ENCODE results near the gene C5orf22.

C5orf22 gene

DNA sequence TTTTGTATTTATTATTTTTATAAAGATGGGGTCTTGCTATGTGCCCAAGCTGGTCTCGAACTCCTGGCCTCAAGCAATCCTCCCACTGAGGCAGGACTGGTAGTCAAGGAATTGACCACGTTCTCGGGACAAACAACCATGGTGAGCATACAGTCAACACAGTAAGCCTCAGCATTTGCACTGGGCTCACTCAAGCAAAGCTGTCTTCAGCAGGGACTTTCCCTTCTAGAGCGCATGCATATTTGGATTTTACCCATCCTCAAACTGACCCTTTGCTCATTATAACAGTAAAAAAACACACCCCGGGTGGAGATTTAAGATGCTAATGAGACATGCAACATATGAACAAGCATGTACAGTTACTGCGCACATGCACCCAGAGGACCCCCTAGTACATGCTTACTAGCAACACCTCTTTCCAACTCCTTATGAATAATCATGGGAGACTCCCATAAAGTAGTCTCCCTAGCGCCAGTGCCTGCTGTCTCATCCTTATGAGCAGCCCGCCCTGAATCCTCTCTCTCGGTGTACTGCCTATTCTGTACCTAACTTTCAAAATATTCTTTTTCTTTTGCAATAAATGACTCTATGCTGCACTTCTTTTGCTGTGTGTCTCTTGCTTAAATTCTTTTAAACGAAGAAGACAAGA lies 41.5 kb downstream of the C5orf22 start:
- H3K9me3 ChIP-seq (ENCODE audit: control insufficient read depth in 2 of 2, low read length in 2 of 2): no peaks in the 10 kb centered on the region

DNA sequence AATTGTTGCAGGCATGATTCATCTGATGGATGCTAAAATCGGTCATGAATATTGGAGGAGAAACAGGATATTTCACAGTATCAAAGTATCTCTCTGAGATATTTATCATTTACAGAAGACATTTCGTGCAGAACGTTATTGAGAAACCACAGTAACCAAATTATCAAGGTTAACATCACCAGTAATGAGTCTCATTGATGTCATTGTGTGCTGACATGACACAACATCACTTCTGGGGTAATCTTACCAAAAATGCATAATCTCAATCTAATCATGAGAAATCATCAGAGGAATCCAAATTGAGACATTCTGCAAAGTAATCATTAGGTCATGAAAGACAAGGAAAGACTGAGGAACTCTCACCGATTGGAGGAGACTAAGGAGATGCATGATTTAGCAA lies 42.7 kb downstream of the C5orf22 start:
- Histone ChIP-seq H3K36me3 (ENCODE audit: control insufficient read depth in 2 of 2, insufficient read depth in 2 of 2, low read length in 2 of 2) (no peaks in the 10 kb centered on the region), H3K9me3 (ENCODE audit: control insufficient read depth in 2 of 2, low read length in 2 of 2) (no peaks in the 10 kb centered on the region), H3K27ac (ENCODE audit: low read depth in 2 of 2, low read length in 2 of 2) (no peak overlapping the region), H3K4me1 (ENCODE audit: control insufficient read depth in 2 of 2, insufficient read depth in 2 of 2, low read length in 2 of 2) (no peaks in the 10 kb centered on the region), H3K4me3 (ENCODE audit: low read length in 2 of 2) (no peak overlapping the region), H3K9ac (ENCODE audit: low read depth in 1 of 2, low read length in 2 of 2) (no peak overlapping the region), H3K27me3 (ENCODE audit: control insufficient read depth in 2 of 2, insufficient read depth in 2 of 2, low read length in 2 of 2) (no peaks in the 10 kb centered on the region)

More for the DNA sequence above, 41.5 kb downstream of the C5orf22 start:
- no peak overlapping the region for H3K9ac ChIP-seq (ENCODE audit: low read depth in 1 of 2, low read length in 2 of 2)
- H3K4me1 ChIP-seq (ENCODE audit: control insufficient read depth in 2 of 2, insufficient read depth in 2 of 2, low read length in 2 of 2): no peaks in the 10 kb centered on the region
- no peaks in the 10 kb centered on the region for H3K36me3 ChIP-seq (ENCODE audit: control insufficient read depth in 2 of 2, insufficient read depth in 2 of 2, low read length in 2 of 2)
- no peak overlapping the region for H3K4me3 ChIP-seq (ENCODE audit: low read length in 2 of 2)
- H3K27me3 ChIP-seq (ENCODE audit: control insufficient read depth in 2 of 2, insufficient read depth in 2 of 2, low read length in 2 of 2): no peaks in the 10 kb centered on the region
- H3K27ac ChIP-seq (ENCODE audit: low read depth in 2 of 2, low read length in 2 of 2): no peak overlapping the region

DNA sequence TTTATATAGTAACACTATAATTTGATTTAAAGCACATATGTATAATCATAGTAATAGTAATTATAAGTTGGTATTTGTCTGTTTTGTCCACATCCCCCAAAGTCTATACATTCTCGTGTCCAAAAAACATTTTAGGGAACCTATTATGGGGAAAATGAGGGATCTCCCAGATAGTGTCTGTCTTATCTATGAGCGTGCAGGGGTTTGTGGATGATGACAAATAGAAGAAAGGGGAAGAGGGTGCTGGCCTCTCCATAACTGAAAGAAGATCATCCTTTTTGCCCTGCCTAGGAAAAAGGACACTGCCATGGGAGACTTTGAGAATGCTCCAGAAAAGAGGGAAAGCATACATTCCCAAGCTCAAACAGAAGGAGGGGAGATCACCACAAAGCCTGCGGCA lies 45.3 kb downstream of the C5orf22 start:
- no peak overlapping the region for H3K9ac ChIP-seq (ENCODE audit: low read depth in 1 of 2, low read length in 2 of 2)

DNA sequence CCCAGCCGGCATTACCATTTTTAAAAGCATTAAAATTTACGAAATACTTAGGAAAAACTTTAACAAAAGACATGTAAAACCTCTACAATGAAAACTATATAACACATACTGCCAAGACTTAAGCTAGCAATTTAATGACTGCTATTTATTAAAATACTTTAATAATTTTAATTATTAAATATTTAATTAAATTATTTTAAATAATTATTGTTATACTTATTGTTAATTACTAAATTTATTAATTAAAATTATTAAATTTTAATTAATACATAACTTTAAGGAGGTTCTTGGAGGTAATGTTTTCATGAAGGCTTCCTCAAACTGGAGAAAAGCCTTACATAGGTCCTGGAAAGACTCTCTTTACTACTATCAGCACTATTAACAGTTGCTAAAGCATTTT lies 47.5 kb downstream of the C5orf22 start:
- Histone ChIP-seq H3K9ac (ENCODE audit: low read depth in 1 of 2, low read length in 2 of 2) (no peak overlapping the region), H3K27me3 (ENCODE audit: control insufficient read depth in 2 of 2, insufficient read depth in 2 of 2, low read length in 2 of 2) (peaks cover 0 to 2% of the 10 kb centered on the region in 2 donors), H3K36me3 (ENCODE audit: control insufficient read depth in 2 of 2, insufficient read depth in 2 of 2, low read length in 2 of 2) (no peaks in the 10 kb centered on the region), H3K27ac (ENCODE audit: low read depth in 2 of 2, low read length in 2 of 2) (no peak overlapping the region), H3K9me3 (ENCODE audit: control insufficient read depth in 2 of 2, low read length in 2 of 2) (no peaks in the 10 kb centered on the region), H3K4me1 (ENCODE audit: control insufficient read depth in 2 of 2, insufficient read depth in 2 of 2, low read length in 2 of 2) (no peaks in the 10 kb centered on the region), H3K4me3 (ENCODE audit: low read length in 2 of 2) (no peak overlapping the region)

More for the DNA sequence above, 45.3 kb downstream of the C5orf22 start:
- Histone ChIP-seq H3K27ac (ENCODE audit: low read depth in 2 of 2, low read length in 2 of 2) (no peak overlapping the region), H3K4me3 (ENCODE audit: low read length in 2 of 2) (no peak overlapping the region), H3K9me3 (ENCODE audit: control insufficient read depth in 2 of 2, low read length in 2 of 2) (no peaks in the 10 kb centered on the region), H3K27me3 (ENCODE audit: control insufficient read depth in 2 of 2, insufficient read depth in 2 of 2, low read length in 2 of 2) (peaks cover 0 to 2% of the 10 kb centered on the region in 2 donors), H3K36me3 (ENCODE audit: control insufficient read depth in 2 of 2, insufficient read depth in 2 of 2, low read length in 2 of 2) (no peaks in the 10 kb centered on the region), H3K4me1 (ENCODE audit: control insufficient read depth in 2 of 2, insufficient read depth in 2 of 2, low read length in 2 of 2) (no peaks in the 10 kb centered on the region)

DNA sequence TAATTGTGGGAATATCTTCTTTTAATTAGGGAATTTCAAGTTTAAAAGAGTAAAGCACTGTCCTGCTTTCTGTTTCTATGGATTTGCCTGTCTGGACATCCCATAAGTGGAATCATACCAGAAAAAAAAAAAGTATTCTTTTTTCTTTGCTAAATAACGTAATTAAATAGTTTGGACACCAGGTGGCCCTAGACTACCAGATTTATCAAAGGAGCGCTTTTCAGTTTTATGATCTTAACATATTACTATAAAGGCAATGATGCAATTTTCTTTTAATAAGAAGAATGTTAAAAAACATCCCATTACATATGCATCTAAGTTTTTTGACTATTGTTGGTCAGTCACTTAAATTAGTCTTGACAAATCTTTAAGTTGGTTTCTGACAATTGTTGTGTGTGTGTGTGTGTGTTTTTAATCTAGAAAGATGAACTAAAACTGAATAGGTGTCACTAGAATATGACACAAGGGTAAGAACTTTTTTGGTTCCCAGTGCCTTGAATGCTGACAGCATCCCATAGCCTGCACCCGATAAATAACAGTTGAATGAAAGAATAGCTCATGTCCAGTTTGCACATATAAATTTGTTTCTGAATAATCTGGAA lies 49.5 kb downstream of the C5orf22 start:
- Histone ChIP-seq H3K4me1 (ENCODE audit: control insufficient read depth in 2 of 2, insufficient read depth in 2 of 2, low read length in 2 of 2) (no peaks in the 10 kb centered on the region), H3K9ac (ENCODE audit: low read depth in 1 of 2, low read length in 2 of 2) (no peak overlapping the region), H3K36me3 (ENCODE audit: control insufficient read depth in 2 of 2, insufficient read depth in 2 of 2, low read length in 2 of 2) (no peaks in the 10 kb centered on the region), H3K27me3 (ENCODE audit: control insufficient read depth in 2 of 2, insufficient read depth in 2 of 2, low read length in 2 of 2) (peaks cover 0 to 2% of the 10 kb centered on the region in 2 donors), H3K9me3 (ENCODE audit: control insufficient read depth in 2 of 2, low read length in 2 of 2) (no peaks in the 10 kb centered on the region), H3K27ac (ENCODE audit: low read depth in 2 of 2, low read length in 2 of 2) (no peak overlapping the region), H3K4me3 (ENCODE audit: low read length in 2 of 2) (no peak overlapping the region)

DNA sequence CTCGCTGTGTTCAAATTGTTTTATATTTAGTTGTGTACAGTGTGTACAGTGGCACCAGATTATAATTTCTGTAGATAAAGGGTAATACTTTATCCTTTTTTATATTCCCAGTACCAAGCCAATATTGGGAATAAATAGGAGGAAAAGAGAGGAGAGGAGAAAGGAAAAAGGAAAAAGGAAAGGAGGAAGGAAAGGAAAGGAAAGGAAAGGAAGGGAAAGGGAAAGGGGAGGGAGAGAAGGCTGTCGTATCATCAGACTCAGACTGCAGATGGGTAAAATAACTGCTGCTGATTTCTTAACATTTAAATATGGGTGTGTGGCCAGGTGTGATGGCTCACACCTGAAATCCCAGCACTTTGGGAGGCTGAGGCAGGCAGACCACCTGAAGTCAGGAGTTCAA lies 51.0 kb downstream of the C5orf22 start:
- Histone ChIP-seq H3K27me3 (ENCODE audit: control insufficient read depth in 2 of 2, insufficient read depth in 2 of 2, low read length in 2 of 2) (peaks cover 0 to 2% of the 10 kb centered on the region in 2 donors), H3K4me1 (ENCODE audit: control insufficient read depth in 2 of 2, insufficient read depth in 2 of 2, low read length in 2 of 2) (no peaks in the 10 kb centered on the region), H3K36me3 (ENCODE audit: control insufficient read depth in 2 of 2, insufficient read depth in 2 of 2, low read length in 2 of 2) (no peaks in the 10 kb centered on the region), H3K9ac (ENCODE audit: low read depth in 1 of 2, low read length in 2 of 2) (no peak overlapping the region), H3K27ac (ENCODE audit: low read depth in 2 of 2, low read length in 2 of 2) (no peak overlapping the region), H3K4me3 (ENCODE audit: low read length in 2 of 2) (no peak overlapping the region), H3K9me3 (ENCODE audit: control insufficient read depth in 2 of 2, low read length in 2 of 2) (no peaks in the 10 kb centered on the region)

DNA sequence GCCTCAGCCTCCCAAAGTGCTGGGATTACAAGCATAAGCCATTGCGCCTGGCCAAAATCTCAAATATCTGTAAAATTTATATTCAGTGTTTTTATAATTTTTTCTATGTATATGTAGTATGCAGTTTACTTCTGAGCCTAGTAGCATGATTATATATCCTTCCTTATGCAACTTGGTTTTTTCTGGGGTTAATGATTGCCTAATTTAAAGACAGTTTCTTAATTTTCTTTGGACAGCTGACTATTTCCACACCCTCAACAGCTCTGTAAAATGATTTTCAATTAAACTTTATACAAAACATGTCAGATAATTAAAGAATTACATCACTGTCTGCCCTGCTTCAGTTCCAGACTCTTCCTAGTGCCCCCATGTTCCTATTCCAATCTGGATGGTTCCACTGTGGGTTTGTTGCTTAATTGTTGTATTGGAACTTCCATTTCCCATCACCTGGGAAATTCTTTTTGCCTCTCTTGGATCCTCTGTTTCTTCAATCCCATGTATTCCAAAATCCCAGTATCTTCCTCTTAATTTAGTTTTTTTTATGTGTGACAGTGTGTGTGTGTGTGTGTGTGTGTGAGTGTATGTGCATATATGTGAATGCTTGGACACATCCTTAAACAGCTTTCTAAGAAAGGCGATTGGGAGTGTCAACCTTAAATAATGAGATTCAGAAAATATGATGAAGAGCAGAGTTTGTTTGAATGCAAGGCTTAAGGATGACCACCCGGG lies 53.2 kb downstream of the C5orf22 start:
- Histone ChIP-seq H3K4me1 (ENCODE audit: control insufficient read depth in 2 of 2, insufficient read depth in 2 of 2, low read length in 2 of 2) (no peaks in the 10 kb centered on the region), H3K9me3 (ENCODE audit: control insufficient read depth in 2 of 2, low read length in 2 of 2) (no peaks in the 10 kb centered on the region), H3K36me3 (ENCODE audit: control insufficient read depth in 2 of 2, insufficient read depth in 2 of 2, low read length in 2 of 2) (no peaks in the 10 kb centered on the region), H3K27me3 (ENCODE audit: control insufficient read depth in 2 of 2, insufficient read depth in 2 of 2, low read length in 2 of 2) (peaks cover 0 to 2% of the 10 kb centered on the region in 2 donors), H3K27ac (ENCODE audit: low read depth in 2 of 2, low read length in 2 of 2) (no peak overlapping the region), H3K4me3 (ENCODE audit: low read length in 2 of 2) (no peak overlapping the region), H3K9ac (ENCODE audit: low read depth in 1 of 2, low read length in 2 of 2) (no peak overlapping the region)

DNA sequence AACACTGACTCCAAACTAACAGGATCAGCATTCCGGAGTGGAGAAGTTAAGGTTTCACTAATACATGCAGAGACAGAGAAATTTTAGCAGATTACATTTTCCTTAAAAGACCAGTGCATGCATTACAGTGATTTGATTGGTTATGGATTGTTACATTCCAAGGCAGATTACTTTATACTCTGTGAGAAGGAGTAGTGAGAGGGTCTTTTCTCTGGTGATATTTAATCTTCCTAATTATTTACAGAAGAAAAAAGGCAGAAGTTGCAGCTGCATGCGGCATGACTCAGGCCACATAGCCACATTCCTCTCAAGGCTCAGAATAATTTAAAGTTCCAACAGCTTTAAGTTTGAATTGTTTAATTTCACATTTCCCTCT lies 53.8 kb downstream of the C5orf22 start:
- H3K9me3 ChIP-seq (ENCODE audit: control insufficient read depth in 2 of 2, low read length in 2 of 2): no peaks in the 10 kb centered on the region
- H3K36me3 ChIP-seq (ENCODE audit: control insufficient read depth in 2 of 2, insufficient read depth in 2 of 2, low read length in 2 of 2): no peaks in the 10 kb centered on the region
- no peaks in the 10 kb centered on the region for H3K4me1 ChIP-seq (ENCODE audit: control insufficient read depth in 2 of 2, insufficient read depth in 2 of 2, low read length in 2 of 2)
- H3K9ac ChIP-seq (ENCODE audit: low read depth in 1 of 2, low read length in 2 of 2): no peak overlapping the region
- H3K27ac ChIP-seq (ENCODE audit: low read depth in 2 of 2, low read length in 2 of 2): no peak overlapping the region
- no peak overlapping the region for H3K4me3 ChIP-seq (ENCODE audit: low read length in 2 of 2)
- peaks cover 0 to 2% of the 10 kb centered on the region in 2 donors for H3K27me3 ChIP-seq (ENCODE audit: control insufficient read depth in 2 of 2, insufficient read depth in 2 of 2, low read length in 2 of 2)

DNA sequence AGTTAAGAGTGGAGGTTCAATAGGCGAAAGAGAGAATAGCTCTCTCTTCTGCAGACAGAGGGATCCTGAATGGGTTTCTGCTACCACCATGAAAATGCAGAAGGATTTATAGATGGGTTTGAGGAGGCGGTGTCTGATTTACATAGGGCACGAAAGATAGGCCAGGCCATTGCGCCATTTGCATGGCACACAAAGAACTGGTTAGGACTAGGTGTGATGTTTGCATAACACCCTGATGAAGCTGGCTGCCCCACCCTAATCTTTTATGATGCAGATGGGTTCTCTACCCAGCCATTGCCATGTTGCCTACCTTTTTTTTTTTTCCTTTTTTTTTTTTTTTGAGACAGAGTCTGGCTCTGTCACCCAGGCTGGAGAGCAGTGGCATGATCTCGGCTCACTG lies 55.4 kb downstream of the C5orf22 start:
- H3K27ac ChIP-seq (ENCODE audit: low read depth in 2 of 2, low read length in 2 of 2): no peak overlapping the region
- H3K36me3 ChIP-seq (ENCODE audit: control insufficient read depth in 2 of 2, insufficient read depth in 2 of 2, low read length in 2 of 2): no peaks in the 10 kb centered on the region
- no peaks in the 10 kb centered on the region for H3K27me3 ChIP-seq (ENCODE audit: control insufficient read depth in 2 of 2, insufficient read depth in 2 of 2, low read length in 2 of 2)
- no peak overlapping the region for H3K9ac ChIP-seq (ENCODE audit: low read depth in 1 of 2, low read length in 2 of 2)
- H3K4me3 ChIP-seq (ENCODE audit: low read length in 2 of 2): no peak overlapping the region
- no peaks in the 10 kb centered on the region for H3K9me3 ChIP-seq (ENCODE audit: control insufficient read depth in 2 of 2, low read length in 2 of 2)
- no peaks in the 10 kb centered on the region for H3K4me1 ChIP-seq (ENCODE audit: control insufficient read depth in 2 of 2, insufficient read depth in 2 of 2, low read length in 2 of 2)

DNA sequence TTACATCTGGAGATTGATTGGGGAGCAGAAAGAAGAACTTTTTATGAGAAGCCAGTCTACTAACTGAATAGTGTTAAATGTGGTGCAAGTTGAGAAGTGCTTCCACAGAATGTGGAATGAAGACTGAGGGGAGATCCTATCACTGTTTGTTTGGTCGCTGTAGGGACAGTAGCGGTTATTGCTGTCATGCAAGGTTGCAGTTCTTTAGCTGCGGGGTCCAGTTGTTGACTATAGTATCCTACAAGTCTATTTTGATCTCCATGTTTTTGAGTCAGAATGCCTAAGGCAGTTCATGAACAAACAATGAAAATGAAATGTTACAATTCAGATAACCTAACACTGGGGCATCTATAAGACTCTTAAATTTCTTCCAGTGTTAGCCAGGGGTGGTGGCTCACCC lies 61.6 kb downstream of the C5orf22 start:
- H3K27me3 ChIP-seq (ENCODE audit: control insufficient read depth in 2 of 2, insufficient read depth in 2 of 2, low read length in 2 of 2): peaks cover 0 to 2% of the 10 kb centered on the region in 2 donors
- H3K4me1 ChIP-seq (ENCODE audit: control insufficient read depth in 2 of 2, insufficient read depth in 2 of 2, low read length in 2 of 2): no peaks in the 10 kb centered on the region
- H3K4me3 ChIP-seq (ENCODE audit: low read length in 2 of 2): no peak overlapping the region
- H3K27ac ChIP-seq (ENCODE audit: low read depth in 2 of 2, low read length in 2 of 2): no peak overlapping the region
- H3K9me3 ChIP-seq (ENCODE audit: control insufficient read depth in 2 of 2, low read length in 2 of 2): no peaks in the 10 kb centered on the region
- no peak overlapping the region for H3K9ac ChIP-seq (ENCODE audit: low read depth in 1 of 2, low read length in 2 of 2)
- H3K36me3 ChIP-seq (ENCODE audit: control insufficient read depth in 2 of 2, insufficient read depth in 2 of 2, low read length in 2 of 2): no peaks in the 10 kb centered on the region

All from mucosa of rectum (tissue), 2 donors.